Endodermal cell (in vitro differentiated cells): ENCODE data around the gene PRIMPOL. TPM values are rescaled to one million over a fixed set of nuclear protein-coding genes. Genes with fewer than 3 reads are reported as not detected.

Experiments used
- DNase-seq: peaks from one replicate; pipeline ENCODE4 v3.0.0-alpha.2; 2017
- H3K27ac ChIP-seq: 2 replicates; pipeline ENCODE4 v1.5.1; 2013; ENCODE audit warnings: mild to moderate bottlenecking, low read depth, low read length, moderate library complexity
- H3K27me3 ChIP-seq: 2 replicates; pipeline ENCODE4 v1.6.1; 2013; ENCODE audit warnings: mild to moderate bottlenecking, low read length, moderate library complexity; ENCODE audit not compliant: insufficient read depth, control insufficient read depth, poor library complexity, severe bottlenecking
- H3K36me3 ChIP-seq: 2 replicates; pipeline ENCODE4 v1.7.0; 2013; ENCODE audit warnings: mild to moderate bottlenecking, low read length, moderate library complexity; ENCODE audit not compliant: control insufficient read depth, insufficient read depth
- H3K4me1 ChIP-seq: one replicate; pipeline ENCODE4 v1.7.0; 2013; ENCODE audit warnings: low read length; ENCODE audit not compliant: control insufficient read depth, insufficient read depth
- H3K4me3 ChIP-seq: 2 replicates; pipeline ENCODE4 v1.5.1; 2013; ENCODE audit warnings: mild to moderate bottlenecking, low read length, moderate library complexity
- H3K9ac ChIP-seq: 2 replicates; pipeline ENCODE4 v1.6.1; 2013; ENCODE audit warnings: mild to moderate bottlenecking, low read length, moderate library complexity; ENCODE audit not compliant: poor library complexity, severe bottlenecking; ENCODE audit errors: extremely low read depth
- H3K9me3 ChIP-seq: 2 replicates; pipeline ENCODE4 v1.6.1; 2013; ENCODE audit warnings: mild to moderate bottlenecking, low read length, moderate library complexity; ENCODE audit not compliant: control insufficient read depth
- H3K27ac Mint-ChIP-seq: 2 replicates; pipeline ENCODE4 v1.8.0; 2020; ENCODE audit warnings: mixed read lengths
- H3K27me3 Mint-ChIP-seq: 2 replicates; pipeline ENCODE4 v1.8.0; 2021; ENCODE audit warnings: mild to moderate bottlenecking, mixed read lengths; ENCODE audit not compliant: insufficient read depth
- H3K36me3 Mint-ChIP-seq: 2 replicates; pipeline ENCODE4 v1.8.0; 2020; ENCODE audit warnings: low read depth, mixed read lengths
- H3K4me1 Mint-ChIP-seq: 2 replicates; pipeline ENCODE4 v1.8.0; 2020; ENCODE audit warnings: mixed read lengths
- H3K4me3 Mint-ChIP-seq: 2 replicates; pipeline ENCODE4 v1.8.0; 2020; ENCODE audit warnings: mild to moderate bottlenecking, moderate library complexity, mixed read lengths
- H3K9me3 Mint-ChIP-seq: 2 replicates; pipeline ENCODE4 v1.8.0; 2020; ENCODE audit warnings: mild to moderate bottlenecking, mixed read lengths
- WGBS, 2 experiments: methylation state at CpG; one replicate each; pipeline versions ENCODE4 v1.1.5 to v1.1.7; 2013; ENCODE audit warnings: missing lambda C conversion rate in 2 of 2, mixed read lengths in 1 of 2; ENCODE audit not compliant: insufficient coverage in 1 of 2, insufficient read length in 1 of 2; 5-methylcytosine and 5-hydroxymethylcytosine counted together
- total RNA-seq, 2 donors: library from RNA; stranded (reverse); fragmentation: NEBNext Ultra II Directional in 1 of 2; extraction: Animal tissue kit (Norgen Biotek cat#: 25700) in 1 of 2; gene quantifications; 2 replicates in 1 of 2; 3 replicates in 1 of 2; pipeline ENCODE4 v1.2.1, GENCODE V29; 2021
- TF ChIP-seq, protein P1 (sequence below): fragments of 200-600 bp; sonication (generic); conservative IDR thresholded peaks from 2 replicates; pipeline ENCODE4 v1.5.0; 2021; ENCODE audit warnings: antibody characterized with exemption, mild to moderate bottlenecking

The PRIMPOL gene
- total RNA-seq, 2 donors from 2014 or later, result 10.1 to 12.0 TPM

DNA sequence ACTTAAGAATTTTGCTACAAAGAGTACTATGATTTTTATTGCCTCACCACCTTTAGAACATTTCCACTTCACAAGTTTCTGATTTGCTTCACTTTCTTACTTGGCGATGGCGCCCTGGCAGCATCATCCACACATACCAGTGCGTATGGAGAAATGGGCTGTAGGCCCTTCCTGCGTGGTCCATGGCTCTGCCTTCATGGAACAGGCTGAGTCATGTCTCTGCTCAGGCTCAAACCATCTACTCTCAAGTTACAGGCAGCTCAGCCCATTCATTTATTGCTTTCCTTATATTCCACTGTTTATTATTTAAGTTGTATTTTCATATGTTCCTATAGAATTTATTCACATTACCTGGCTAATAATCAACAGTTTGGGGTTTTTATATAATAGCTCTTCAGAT lies 21.4 kb upstream of the PRIMPOL start:
- Mint-ChIP-seq H3K36me3 (peaks cover 83% of the 10 kb centered on the region), H3K4me3 (no peak overlapping the region), H3K4me1 (peaks cover 8% of the 10 kb centered on the region), H3K27ac (no peak overlapping the region), H3K9me3 (peaks cover 22% of the 10 kb centered on the region), H3K27me3 (no peaks in the 10 kb centered on the region)
- Histone ChIP-seq H3K27me3 (no peaks in the 10 kb centered on the region), H3K4me1 (no peaks in the 10 kb centered on the region), H3K36me3 (peaks cover 67% of the 10 kb centered on the region), H3K4me3 (no peak overlapping the region), H3K9me3 (peaks cover 5% of the 10 kb centered on the region), H3K27ac (no peak overlapping the region), H3K9ac (no peak overlapping the region)
- no peak for DNase-seq
- WGBS, 2 experiments, result 93 to 100% methylated on average over 3 to 4 of the region's 4 CpGs
- TF ChIP-seq, protein P1, sequence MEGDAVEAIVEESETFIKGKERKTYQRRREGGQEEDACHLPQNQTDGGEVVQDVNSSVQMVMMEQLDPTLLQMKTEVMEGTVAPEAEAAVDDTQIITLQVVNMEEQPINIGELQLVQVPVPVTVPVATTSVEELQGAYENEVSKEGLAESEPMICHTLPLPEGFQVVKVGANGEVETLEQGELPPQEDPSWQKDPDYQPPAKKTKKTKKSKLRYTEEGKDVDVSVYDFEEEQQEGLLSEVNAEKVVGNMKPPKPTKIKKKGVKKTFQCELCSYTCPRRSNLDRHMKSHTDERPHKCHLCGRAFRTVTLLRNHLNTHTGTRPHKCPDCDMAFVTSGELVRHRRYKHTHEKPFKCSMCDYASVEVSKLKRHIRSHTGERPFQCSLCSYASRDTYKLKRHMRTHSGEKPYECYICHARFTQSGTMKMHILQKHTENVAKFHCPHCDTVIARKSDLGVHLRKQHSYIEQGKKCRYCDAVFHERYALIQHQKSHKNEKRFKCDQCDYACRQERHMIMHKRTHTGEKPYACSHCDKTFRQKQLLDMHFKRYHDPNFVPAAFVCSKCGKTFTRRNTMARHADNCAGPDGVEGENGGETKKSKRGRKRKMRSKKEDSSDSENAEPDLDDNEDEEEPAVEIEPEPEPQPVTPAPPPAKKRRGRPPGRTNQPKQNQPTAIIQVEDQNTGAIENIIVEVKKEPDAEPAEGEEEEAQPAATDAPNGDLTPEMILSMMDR, result no peak

DNA sequence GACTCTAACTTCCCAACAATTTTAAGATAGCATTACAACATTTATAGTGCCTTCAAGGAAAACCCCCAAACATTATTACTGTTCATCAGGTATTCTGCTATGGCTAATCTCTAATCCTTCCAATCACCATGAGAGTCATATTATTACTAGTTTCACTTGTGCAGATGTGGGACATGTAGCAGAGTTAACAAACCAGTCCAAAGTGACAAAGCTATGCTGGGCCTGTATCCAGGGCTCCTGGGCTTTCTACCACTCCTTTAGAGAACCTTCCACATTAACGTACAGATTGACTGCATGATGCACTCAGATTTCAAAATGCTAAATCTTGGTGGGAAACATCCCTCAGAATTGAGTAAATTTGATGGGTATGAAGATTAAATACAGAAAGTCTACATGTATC lies 16.7 kb upstream of the PRIMPOL start:
- Histone ChIP-seq H3K9ac (no peak overlapping the region), H3K36me3 (peaks cover 96% of the 10 kb centered on the region), H3K4me1 (no peaks in the 10 kb centered on the region), H3K9me3 (no peaks in the 10 kb centered on the region), H3K27me3 (no peaks in the 10 kb centered on the region), H3K4me3 (no peak overlapping the region), H3K27ac (no peak overlapping the region)
- peaks cover 81% of the 10 kb centered on the region for H3K36me3 Mint-ChIP-seq
- H3K27ac Mint-ChIP-seq, result no peak overlapping the region
- 86% methylated on average over 1 of the region's 1 CpG; no CpG with 5 or more reads in 1 of the 2 experiments for whole genome bisulfite sequencing, 2 experiments
- H3K9me3 Mint-ChIP-seq, result no peaks in the 10 kb centered on the region
- H3K27me3 Mint-ChIP-seq, result no peaks in the 10 kb centered on the region
- no peaks in the 10 kb centered on the region for H3K4me1 Mint-ChIP-seq
- no peak overlapping the region for H3K4me3 Mint-ChIP-seq
- no peak for DNase-seq
- TF ChIP-seq, protein P1, result no peak

DNA sequence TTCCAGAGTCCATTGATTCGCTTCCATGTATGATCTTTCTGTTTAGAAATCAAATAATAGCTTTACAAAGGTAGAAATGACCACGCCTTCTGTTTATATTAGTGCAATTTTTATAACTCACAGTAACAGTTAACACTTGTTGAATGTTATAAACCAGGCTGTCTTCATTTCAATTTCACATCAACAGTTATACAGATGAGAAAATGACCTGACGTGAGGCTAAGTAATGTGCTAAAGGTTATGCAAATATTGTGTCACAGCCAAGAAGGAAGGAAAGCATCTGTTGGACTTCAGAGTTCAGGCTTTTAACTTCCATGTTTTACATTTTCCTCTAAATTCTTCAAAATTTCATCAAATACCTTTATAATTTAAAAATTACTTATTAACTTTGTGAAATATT lies 14.2 kb upstream of the PRIMPOL start:
- DNase-seq, result no peak
- Mint-ChIP-seq H3K4me3 (no peak overlapping the region), H3K27ac (no peak overlapping the region), H3K9me3 (no peaks in the 10 kb centered on the region), H3K27me3 (no peaks in the 10 kb centered on the region), H3K4me1 (no peaks in the 10 kb centered on the region), H3K36me3 (peaks cover 75% of the 10 kb centered on the region)
- no peaks in the 10 kb centered on the region for H3K9me3 ChIP-seq
- H3K27me3 ChIP-seq, result no peaks in the 10 kb centered on the region
- H3K9ac ChIP-seq, result no peak overlapping the region
- H3K4me3 ChIP-seq, result no peak overlapping the region
- H3K27ac ChIP-seq, result no peak overlapping the region
- peaks cover 90% of the 10 kb centered on the region for H3K36me3 ChIP-seq
- H3K4me1 ChIP-seq, result no peaks in the 10 kb centered on the region
- TF ChIP-seq, protein P1, result no peak
- WGBS, 2 experiments, result 100% methylated on average over 3 of the region's 3 CpGs; no CpG with 5 or more reads in 1 of the 2 experiments
